C4-2B (cell line): ENCODE measurements around the gene ITGB3BP.

Experiments used
- H3K27ac ChIP-seq: fragments of 450-650 bp; 2 replicates; pipeline ENCODE4 v1.5.1; 2017
- ZFX ChIP-seq: fragments of 450-650 bp; IDR thresholded peaks from 2 replicates; pipeline ENCODE4 v1.6.1; 2017
- TF ChIP-seq, protein P1 (sequence below): fragments of 450-650 bp; conservative IDR thresholded peaks from 2 replicates; pipeline ENCODE4 v1.5.1; 2017; ENCODE audit warnings: mild to moderate bottlenecking

Gene ITGB3BP

DNA sequence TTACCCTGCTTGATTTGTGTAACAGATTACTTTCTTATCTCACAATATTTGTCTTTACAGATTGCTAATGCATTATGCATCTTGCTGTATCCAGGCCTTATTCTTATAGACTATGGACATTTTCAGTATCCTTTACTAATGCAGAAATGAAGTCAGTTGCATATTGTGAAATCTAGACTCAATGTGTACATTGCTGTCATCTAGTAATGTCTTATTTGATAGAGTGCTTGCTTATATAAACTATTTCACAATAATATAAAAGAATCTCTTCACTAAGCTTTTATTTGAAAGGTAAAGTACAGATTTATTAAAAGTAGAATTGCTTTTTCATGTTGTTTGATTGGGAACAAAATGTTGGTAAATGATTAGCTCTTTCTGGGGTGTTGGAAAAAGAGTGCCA lies 116.0 kb downstream of the ITGB3BP start:
- TF ChIP-seq ZFX, result no peak
- TF ChIP-seq, protein P1, sequence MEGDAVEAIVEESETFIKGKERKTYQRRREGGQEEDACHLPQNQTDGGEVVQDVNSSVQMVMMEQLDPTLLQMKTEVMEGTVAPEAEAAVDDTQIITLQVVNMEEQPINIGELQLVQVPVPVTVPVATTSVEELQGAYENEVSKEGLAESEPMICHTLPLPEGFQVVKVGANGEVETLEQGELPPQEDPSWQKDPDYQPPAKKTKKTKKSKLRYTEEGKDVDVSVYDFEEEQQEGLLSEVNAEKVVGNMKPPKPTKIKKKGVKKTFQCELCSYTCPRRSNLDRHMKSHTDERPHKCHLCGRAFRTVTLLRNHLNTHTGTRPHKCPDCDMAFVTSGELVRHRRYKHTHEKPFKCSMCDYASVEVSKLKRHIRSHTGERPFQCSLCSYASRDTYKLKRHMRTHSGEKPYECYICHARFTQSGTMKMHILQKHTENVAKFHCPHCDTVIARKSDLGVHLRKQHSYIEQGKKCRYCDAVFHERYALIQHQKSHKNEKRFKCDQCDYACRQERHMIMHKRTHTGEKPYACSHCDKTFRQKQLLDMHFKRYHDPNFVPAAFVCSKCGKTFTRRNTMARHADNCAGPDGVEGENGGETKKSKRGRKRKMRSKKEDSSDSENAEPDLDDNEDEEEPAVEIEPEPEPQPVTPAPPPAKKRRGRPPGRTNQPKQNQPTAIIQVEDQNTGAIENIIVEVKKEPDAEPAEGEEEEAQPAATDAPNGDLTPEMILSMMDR, result no peak
- H3K27ac ChIP-seq, result no peak overlapping the region

DNA sequence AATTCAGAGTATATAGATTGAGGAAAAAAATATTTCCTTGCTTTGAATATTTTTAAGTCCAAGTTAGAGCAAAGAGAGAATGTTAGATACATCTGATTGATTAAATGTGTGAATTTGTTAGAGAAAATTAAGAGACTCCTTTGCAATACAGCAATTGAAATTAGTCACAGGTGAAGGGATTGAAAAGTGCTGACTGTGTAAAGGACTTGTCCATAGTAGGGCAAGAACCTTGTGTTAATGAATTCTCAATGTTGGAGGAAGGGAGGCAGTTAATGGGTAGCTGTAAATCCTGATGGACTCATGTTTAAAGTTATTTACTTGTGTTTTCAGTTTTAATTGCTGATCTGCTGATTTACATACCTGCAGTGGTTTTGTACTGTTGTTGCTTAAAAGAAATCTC lies 117.0 kb downstream of the ITGB3BP start:
- H3K27ac ChIP-seq, result no peak overlapping the region

DNA sequence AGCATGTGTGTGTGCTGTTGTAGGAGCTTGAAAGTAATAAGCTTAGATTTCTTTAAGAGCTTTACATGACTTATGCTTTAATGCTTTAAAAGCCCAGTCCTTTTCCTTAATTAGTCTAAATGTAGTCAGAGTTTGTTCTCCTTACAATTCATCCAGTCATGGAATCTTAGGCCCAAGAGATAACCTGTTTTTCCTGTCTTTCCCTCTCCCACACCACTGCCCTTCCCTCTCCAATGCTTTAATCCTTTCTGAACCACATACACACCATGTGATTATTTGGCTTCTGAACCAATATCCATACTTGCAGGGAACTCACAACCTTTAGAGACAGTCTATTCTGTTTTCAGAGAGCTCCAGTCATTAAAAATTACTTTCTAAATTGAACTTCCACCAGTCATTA lies 118.0 kb downstream of the ITGB3BP start:
- TF ChIP-seq, protein P1, result no peak
- H3K27ac ChIP-seq, result no peak overlapping the region

More for the DNA sequence above, 117.0 kb downstream of the ITGB3BP start:
- TF ChIP-seq ZFX, result no peak
- TF ChIP-seq, protein P1, result no peak

DNA sequence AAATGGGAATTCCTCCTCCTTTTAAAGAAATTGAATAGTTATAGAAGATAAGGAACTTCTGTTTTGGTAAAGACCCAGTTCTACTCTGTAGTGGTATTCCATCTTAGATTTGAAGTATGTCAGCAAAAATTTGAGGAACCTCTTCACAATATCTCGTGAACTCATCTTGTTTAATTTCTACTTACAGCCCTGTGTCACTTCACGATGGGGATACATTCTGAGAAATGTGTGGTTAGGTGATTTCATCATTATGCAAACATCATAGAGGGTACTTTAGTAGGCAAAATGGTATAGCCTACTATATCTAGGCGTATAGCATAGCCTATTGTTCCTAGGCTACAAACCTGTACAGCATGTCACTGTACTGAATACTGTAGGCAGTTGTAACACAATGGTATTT lies 119.6 kb downstream of the ITGB3BP start:
- H3K27ac ChIP-seq, result no peak overlapping the region
- no peak for TF ChIP-seq ZFX
- TF ChIP-seq, protein P1, result no peak

DNA sequence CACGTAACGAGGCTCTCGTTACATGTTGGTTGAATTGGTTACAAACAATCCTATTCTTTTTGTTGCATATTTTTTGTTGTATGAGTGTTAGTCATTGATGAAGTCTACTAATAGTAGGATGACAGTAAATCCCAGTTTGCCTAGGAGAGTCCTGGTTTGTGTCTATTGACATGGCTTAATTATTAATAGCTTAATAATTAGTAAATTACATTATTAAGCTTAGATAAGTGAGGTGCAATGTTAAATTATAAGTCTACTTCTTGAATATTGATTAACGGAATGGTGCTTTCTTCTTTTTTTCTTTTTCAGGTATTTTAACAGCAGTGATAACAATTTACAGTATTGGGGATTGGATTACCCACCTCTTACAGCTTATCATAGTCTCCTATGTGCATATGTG lies 121.1 kb downstream of the ITGB3BP start:
- no peak overlapping the region for H3K27ac ChIP-seq
- TF ChIP-seq ZFX, result no peak
- TF ChIP-seq, protein P1, result no peak
